Motor neuron (in vitro differentiated cells): ENCODE results near the gene VANGL1. TPM values are rescaled to one million over a fixed set of nuclear protein-coding genes. Genes with fewer than 3 reads are reported as not detected.

ENCODE experiments used
- ATAC-seq, 8 experiments: fragments of 200-7000 bp; cut with Tn5 transposase; replicated peaks in 6 of 8; 2 replicates each; pipeline ENCODE4 v1.8.0; 2021; ENCODE audit warnings: mild to moderate bottlenecking in 8 of 8, moderate library complexity in 8 of 8
- H3K27ac ChIP-seq, 2 donors: fragments of 250-450 bp; sonication (Bioruptor Pico); 2 replicates each; pipeline ENCODE4 v1.9.0; 2021; ENCODE audit warnings: antibody characterized with exemption in 2 of 2, mild to moderate bottlenecking in 2 of 2, moderate library complexity in 1 of 2
- H3K4me1 ChIP-seq, 2 donors: fragments of 250-450 bp; sonication (Bioruptor Pico); replicated peaks in 1 of 2; 2 replicates each; pipeline ENCODE4 v1.6.1; 2021; ENCODE audit warnings: antibody characterized with exemption in 2 of 2, mild to moderate bottlenecking in 2 of 2, moderate library complexity in 1 of 2
- H3K4me3 ChIP-seq, 5 donors: fragments of 250-450 bp; sonication (Bioruptor Pico); 2 replicates each; pipeline ENCODE4 v1.9.0; 2021; ENCODE audit warnings: antibody characterized with exemption in 5 of 5, mild to moderate bottlenecking in 5 of 5, moderate library complexity in 4 of 5
- WGBS, 10 experiments: fragments of 450-650 bp; shearing (Covaris generic); methylation state at CpG; one replicate each; pipeline ENCODE4 v1.0.0; 2022; 5-methylcytosine and 5-hydroxymethylcytosine counted together
- in situ Hi-C, 9 experiments: fragments of 400-800 bp; cut with MboI; loops; one replicate each; pipeline ENCODE4 v1.15.0; 2021; ENCODE audit warnings: low sequenced_read_pairs in 9 of 9, low pct_unique_long_range_greater_than_20kb in 2 of 9; ENCODE audit not compliant: unreplicated experiment in 9 of 9
- total RNA-seq, 8 experiments: library from RNA; unstranded; fragments of 300-600 nt; gene quantifications; 2 replicates each; pipeline versions ENCODE4 v1.2.3 to v1.2.4, GENCODE V29; 2022

Gene VANGL1
- total RNA-seq, 8 experiments from 2014 or later, result 0.95 to 12.2 (median 3.7) TPM

DNA sequence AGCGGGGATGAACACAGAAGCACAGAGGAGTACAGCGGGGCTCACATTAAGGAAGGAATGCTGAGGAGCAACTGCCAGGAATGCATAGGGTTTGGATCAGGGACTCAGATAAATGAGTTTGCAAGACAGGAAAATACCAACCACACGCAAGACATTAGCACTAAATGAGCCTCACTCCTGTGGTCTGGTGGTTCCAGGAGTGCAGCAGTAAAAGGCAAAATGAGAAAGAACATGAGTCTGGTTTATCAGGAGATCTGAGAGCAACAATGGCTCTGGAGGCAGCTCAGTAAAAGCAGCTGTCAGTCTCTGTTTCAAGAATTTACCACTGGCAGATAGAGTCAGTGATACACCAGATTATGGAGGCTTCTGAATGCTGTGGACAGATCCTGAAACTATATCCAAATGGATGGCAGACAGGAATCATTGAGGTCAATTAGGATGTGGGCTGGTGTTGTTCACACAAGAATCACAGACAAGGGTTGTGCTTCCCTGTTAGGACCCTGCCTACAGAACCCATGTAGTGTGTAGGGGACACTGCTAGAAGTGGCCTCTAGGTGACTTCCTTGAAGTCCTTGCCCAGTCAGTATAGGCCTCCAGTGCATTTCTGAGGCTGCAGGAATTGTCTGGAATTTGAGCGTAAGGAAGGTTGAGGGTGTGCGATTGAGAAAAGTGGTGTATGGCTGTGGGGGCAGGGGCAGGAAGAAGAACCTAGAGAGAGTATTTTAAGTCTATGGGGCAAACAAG lies 76.4 kb downstream of the VANGL1 start:
- ATAC-seq, result no peak

DNA sequence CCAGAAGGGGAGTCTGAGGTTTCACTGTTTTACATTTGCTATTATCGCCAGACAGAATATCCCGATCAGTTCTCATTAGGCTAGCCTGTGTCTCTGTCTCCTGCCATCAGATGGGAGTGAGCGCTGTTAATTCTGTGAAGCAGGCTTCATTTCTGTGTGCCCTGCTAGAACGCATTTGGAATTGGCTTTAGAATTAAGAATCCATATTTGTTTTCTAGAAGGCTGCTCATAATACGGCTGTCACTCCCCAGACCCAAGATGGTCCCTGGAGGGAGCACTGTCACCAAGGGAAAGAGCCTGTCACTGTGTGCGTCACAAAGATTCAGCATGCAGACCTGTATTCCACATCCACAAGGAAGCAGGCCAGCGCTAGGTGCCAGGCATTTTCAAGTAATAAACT lies 77.5 kb downstream of the VANGL1 start:
- in situ Hi-C loops, result loop anchor here in 3 of 9 experiments (10.0 to 25.0 kb wide), 2 partner anchors 46 to 107 kb away; partner anchors contain the start of gene CASQ2 (in 2 of the 3)
- no peak overlapping the region for H3K4me3 ChIP-seq
- peaks cover 3 to 15% of the 10 kb centered on the region in 2 donors for H3K4me1 ChIP-seq
- peak in 4 of 8 experiments; percentile 43 to 67 (median 62) for ATAC-seq
- peak overlapping the region in 1 of 2 donors; percentile 36 for H3K27ac ChIP-seq
- WGBS, 10 experiments, result 52 to 95% (median 87%) methylated on average over 1 to 7 of the region's 7 CpGs

More for the DNA sequence above, 76.4 kb downstream of the VANGL1 start:
- H3K27ac ChIP-seq, result no peak overlapping the region
- in situ Hi-C loops, result loop anchor here in 3 of 9 experiments (10.0 to 25.0 kb wide), 2 partner anchors 47 to 106 kb away; partner anchors contain the start of gene CASQ2 (in 2 of the 3)
- peaks cover 3 to 15% of the 10 kb centered on the region in 2 donors for H3K4me1 ChIP-seq
- no peak overlapping the region for H3K4me3 ChIP-seq
- WGBS, 10 experiments, result 20 to 97% (median 73%) methylated on average over 1 to 5 of the region's 5 CpGs; no CpG with 5 or more reads in 2 of the 10 experiments

- Histone ChIP-seq H3K27ac (no peak overlapping the region), H3K4me3 (no peak overlapping the region), H3K4me1 (peaks cover 4 to 15% of the 10 kb centered on the region in 2 donors)
- in situ Hi-C loops, result loop anchor here in 1 of 9 experiments (25.0 kb wide), 1 partner anchor 110 kb away; no protein-coding TSS in a partner anchor
- ATAC-seq, result no peak
- WGBS, 10 experiments, result 44 to 100% (median 67%) methylated on average over 1 of the region's 1 CpG; no CpG with 5 or more reads in 2 of the 10 experiments
Measured at GRCh38 chr1:115722221-115722620, 80.5 kb downstream of the VANGL1 start.

GRCh38 chr1:115723756-115724155 lies 82.0 kb downstream of the VANGL1 start:
- in situ Hi-C loops, result loop anchor here in 1 of 9 experiments (25.0 kb wide), 1 partner anchor 111 kb away; no protein-coding TSS in a partner anchor
- no peak for ATAC-seq

GRCh38 chr1:115725600-115725999 lies 83.8 kb downstream of the VANGL1 start:
- no peak for ATAC-seq
- in situ Hi-C loops, result no loop called here
- WGBS, 10 experiments, result 19 to 100% (median 73%) methylated on average over 1 to 2 of the region's 2 CpGs; no CpG with 5 or more reads in 2 of the 10 experiments
- H3K4me1 ChIP-seq, result peaks cover 13% of the 10 kb centered on the region in 2 donors
- H3K4me3 ChIP-seq, result no peak overlapping the region
- no peak overlapping the region for H3K27ac ChIP-seq

More at GRCh38 chr1:115723756-115724155, 82.0 kb downstream of the VANGL1 start:
- peaks cover 16 to 23% of the 10 kb centered on the region in 2 donors for H3K4me1 ChIP-seq
- 0 to 94% (median 85%) methylated on average over 1 to 5 of the region's 5 CpGs; no CpG with 5 or more reads in 4 of the 10 experiments for WGBS, 10 experiments
- H3K4me3 ChIP-seq, result no peak overlapping the region
- no peak overlapping the region for H3K27ac ChIP-seq

DNA sequence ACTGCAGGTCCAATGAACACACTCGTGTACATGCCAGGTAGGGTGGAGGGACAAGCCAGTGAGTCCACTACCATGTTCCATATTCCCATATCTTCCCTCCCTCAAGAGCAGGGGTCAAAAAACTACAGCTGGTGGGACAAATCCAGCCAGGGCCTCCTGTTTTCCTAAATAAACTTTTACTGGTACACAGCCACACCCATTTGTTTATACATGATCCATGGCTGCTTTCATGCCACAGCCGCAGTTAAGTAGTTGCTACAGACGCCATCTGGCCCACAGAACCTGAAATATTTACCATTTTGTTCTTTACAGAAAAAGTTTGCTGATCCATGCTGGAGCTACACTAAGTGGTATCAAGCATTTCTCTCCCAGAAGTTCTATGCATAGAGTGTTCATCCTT lies 84.4 kb downstream of the VANGL1 start:
- no peak overlapping the region for H3K27ac ChIP-seq
- no peak overlapping the region for H3K4me3 ChIP-seq
- ATAC-seq, result no peak
- WGBS, 10 experiments, result 33 to 100% (median 83%) methylated on average over 1 to 3 of the region's 3 CpGs; no CpG with 5 or more reads in 2 of the 10 experiments
- peaks cover 13% of the 10 kb centered on the region in 2 donors for H3K4me1 ChIP-seq
- in situ Hi-C loops, result no loop called here

GRCh38 chr1:115726570-115726969 lies 84.8 kb downstream of the VANGL1 start:
- no peak for ATAC-seq
- in situ Hi-C loops, result no loop called here
- no peak overlapping the region for H3K4me3 ChIP-seq
- no peak overlapping the region for H3K27ac ChIP-seq
- H3K4me1 ChIP-seq, result peaks cover 13% of the 10 kb centered on the region in 2 donors

DNA sequence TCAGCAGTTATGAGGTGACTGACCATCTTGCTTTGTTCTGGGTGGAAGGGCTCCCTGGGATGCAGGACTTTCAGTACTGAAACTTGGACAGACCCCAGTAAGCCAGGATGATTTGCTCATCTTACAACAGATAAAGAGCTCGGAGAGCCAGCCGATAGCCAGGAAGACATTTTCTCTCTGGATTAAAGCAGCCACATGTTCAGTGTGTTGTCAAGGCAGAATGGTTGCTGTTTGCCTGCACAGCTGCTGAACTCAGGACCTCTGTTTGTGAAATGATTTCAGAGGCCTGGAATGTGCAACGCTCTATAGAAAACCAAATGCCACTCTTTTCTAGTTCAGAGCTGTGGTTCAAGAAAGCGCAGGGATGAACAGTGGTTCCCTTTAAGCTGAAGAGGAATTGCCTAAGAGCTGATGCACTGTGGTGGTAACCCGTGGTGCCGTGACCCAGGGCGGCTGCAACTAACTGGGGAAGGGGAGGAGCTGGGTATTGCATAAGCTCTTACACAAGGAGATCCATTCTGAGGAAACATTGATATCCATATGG lies 86.0 kb downstream of the VANGL1 start:
- in situ Hi-C loops, result no loop called here
- ATAC-seq, result peak; percentile 59 to 98 (median 94)
- Histone ChIP-seq H3K4me1 (peaks cover 13% of the 10 kb centered on the region in 2 donors), H3K4me3 (no peak overlapping the region), H3K27ac (peak overlapping the region; percentile 19 to 36)
- WGBS, 10 experiments, result 24 to 80% (median 42%) methylated on average over 1 to 7 of the region's 7 CpGs; no CpG with 5 or more reads in 2 of the 10 experiments

GRCh38 chr1:115728341-115728740 lies 86.6 kb downstream of the VANGL1 start:
- H3K4me3 ChIP-seq, result no peak overlapping the region
- 0 to 83% (median 79%) methylated on average over 1 of the region's 1 CpG; no CpG with 5 or more reads in 2 of the 10 experiments for WGBS, 10 experiments
- H3K4me1 ChIP-seq, result peaks cover 13% of the 10 kb centered on the region in 2 donors
- H3K27ac ChIP-seq, result peak overlapping the region in 1 of 2 donors; percentile 36
- ATAC-seq, result no peak
- in situ Hi-C loops, result no loop called here

- H3K27ac ChIP-seq, result no peak overlapping the region
- ATAC-seq, result peak in 2 of 8 experiments; percentile 14 to 15
- in situ Hi-C loops, result no loop called here
- H3K4me3 ChIP-seq, result no peak overlapping the region
- 38 to 100% (median 86%) methylated on average over 1 to 4 of the region's 4 CpGs for WGBS, 10 experiments
- H3K4me1 ChIP-seq, result peaks cover 13% of the 10 kb centered on the region in 2 donors
Measured at GRCh38 chr1:115729756-115730155, 88.0 kb downstream of the VANGL1 start.

DNA sequence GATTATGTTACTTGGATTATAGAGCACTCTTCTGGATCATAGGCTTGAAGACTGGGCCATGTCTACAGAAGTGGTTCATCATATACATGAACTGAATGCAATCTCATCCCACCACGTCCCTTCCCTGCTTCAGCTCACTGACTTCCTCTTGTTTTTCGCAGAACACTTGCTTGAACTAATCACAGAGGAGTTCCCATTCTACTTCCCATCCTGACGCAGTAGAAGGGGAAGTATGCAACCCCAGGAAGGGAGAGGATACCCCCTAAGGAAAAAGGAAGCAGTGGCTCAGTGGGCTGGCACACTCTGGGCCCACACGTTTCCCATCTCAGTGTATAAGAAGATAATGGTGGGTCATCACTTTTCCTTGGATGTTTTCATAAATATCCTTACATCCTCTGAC lies 90.5 kb downstream of the VANGL1 start:
- in situ Hi-C loops, result no loop called here
- 8 to 82% (median 66%) methylated on average over 1 to 4 of the region's 4 CpGs; no CpG with 5 or more reads in 2 of the 10 experiments for WGBS, 10 experiments
- Histone ChIP-seq H3K4me3 (no peak overlapping the region), H3K27ac (no peak overlapping the region), H3K4me1 (peaks cover 11 to 12% of the 10 kb centered on the region in 2 donors)
- ATAC-seq, result no peak

GRCh38 chr1:115740811-115741210 lies 99.0 kb downstream of the VANGL1 start:
- in situ Hi-C loops, result no loop called here
- Histone ChIP-seq H3K4me1 (no peaks in the 10 kb centered on the region), H3K4me3 (no peak overlapping the region), H3K27ac (no peak overlapping the region)
- ATAC-seq, result no peak
- 20 to 94% (median 60%) methylated on average over 1 of the region's 1 CpG; no CpG with 5 or more reads in 3 of the 10 experiments for WGBS, 10 experiments

GRCh38 chr1:115744646-115745275 lies 103.0 kb downstream of the VANGL1 start:
- H3K27ac ChIP-seq, result no peak overlapping the region
- peak in 1 of 8 experiments; percentile 14 for ATAC-seq
- peaks cover 3 to 5% of the 10 kb centered on the region in 2 donors for H3K4me1 ChIP-seq
- in situ Hi-C loops, result no loop called here
- no peak overlapping the region for H3K4me3 ChIP-seq
- WGBS, 10 experiments, result 25 to 100% (median 83%) methylated on average over 1 to 3 of the region's 3 CpGs; no CpG with 5 or more reads in 1 of the 10 experiments
